RCC 7860 (cell line): Measurements from ENCODE around the gene CUEDC2.

Experiments used
- DNase-seq: peaks from one replicate; pipeline ENCODE4 v3.0.0-alpha.2; 2015; ENCODE audit warnings: low spot score
- FAIRE-seq: peaks from 2 replicates; lab custom pipeline; 2012; peaks lifted over from hg19 to GRCh38; lab: Jason Lieb, UNC

CUEDC2 gene

GRCh38 chr10:102432162-102432950 is at the start of gene CUEDC2:
Gene CUEDC2 (minus strand): TSS chr10:102432574. CDS start chr10:102425188, 7,386 bp downstream.
- FAIRE-seq (peak; percentile 77), DNase-seq (peak; percentile 90)

- no peak for DNase-seq
- FAIRE-seq: no peak
Measured at GRCh38 chr10:102480396-102480795, 48.0 kb upstream of the CUEDC2 start.

GRCh38 chr10:102479651-102480050 is 47.3 kb upstream of the CUEDC2 start:
- no peak for DNase-seq
- FAIRE-seq: no peak

- no peak for DNase-seq
- no peak for FAIRE-seq
Measured at GRCh38 chr10:102476466-102477141, 44.2 kb upstream of the CUEDC2 start.

- no peak for FAIRE-seq
Measured at GRCh38 chr10:102475451-102476040, 43.2 kb upstream of the CUEDC2 start.

GRCh38 chr10:102473445-102474331 is 41.3 kb upstream of the CUEDC2 start:
- no peak for DNase-seq
- FAIRE-seq: no peak

More at GRCh38 chr10:102475451-102476040, 43.2 kb upstream of the CUEDC2 start:
- DNase-seq: no peak

GRCh38 chr10:102470579-102471546 is 38.5 kb upstream of the CUEDC2 start:
- DNase-seq: no peak
- no peak for FAIRE-seq

- FAIRE-seq (no peak), DNase-seq (no peak)
Measured at GRCh38 chr10:102468683-102469082, 36.3 kb upstream of the CUEDC2 start.

GRCh38 chr10:102467971-102468438 is 35.6 kb upstream of the CUEDC2 start:
- no peak for DNase-seq
- no peak for FAIRE-seq

GRCh38 chr10:102467318-102467717 is 34.9 kb upstream of the CUEDC2 start:
- no peak for DNase-seq
- FAIRE-seq: no peak

GRCh38 chr10:102465466-102465865 is 33.1 kb upstream of the CUEDC2 start:
- no peak for DNase-seq
- no peak for FAIRE-seq

GRCh38 chr10:102463983-102464382 is 31.6 kb upstream of the CUEDC2 start:
- DNase-seq: no peak
- FAIRE-seq: no peak

GRCh38 chr10:102462512-102463054 is 30.2 kb upstream of the CUEDC2 start:
- DNase-seq (no peak), FAIRE-seq (no peak)

GRCh38 chr10:102461187-102462054 is 29.0 kb upstream of the CUEDC2 start:
- FAIRE-seq (no peak), DNase-seq (peak; percentile 74)

GRCh38 chr10:102460836-102461186 is 28.4 kb upstream of the CUEDC2 start:
- DNase-seq (no peak), FAIRE-seq (no peak)

- FAIRE-seq (no peak), DNase-seq (no peak)
Measured at GRCh38 chr10:102458656-102459055, 26.3 kb upstream of the CUEDC2 start.

- FAIRE-seq (no peak), DNase-seq (no peak)
Measured at GRCh38 chr10:102457591-102458150, 25.3 kb upstream of the CUEDC2 start.

GRCh38 chr10:102455893-102456471 is 23.6 kb upstream of the CUEDC2 start:
- FAIRE-seq (peak; percentile 81), DNase-seq (peak; percentile 79)
